ENCODE measurements around the gene MAN2A2. TPM values are rescaled to one million over a fixed set of nuclear protein-coding genes. Genes with fewer than 3 reads are reported as not detected.

Gene MAN2A2
- total RNA-seq, 1 experiment from 2014 or later = 2.1 TPM

DNA sequence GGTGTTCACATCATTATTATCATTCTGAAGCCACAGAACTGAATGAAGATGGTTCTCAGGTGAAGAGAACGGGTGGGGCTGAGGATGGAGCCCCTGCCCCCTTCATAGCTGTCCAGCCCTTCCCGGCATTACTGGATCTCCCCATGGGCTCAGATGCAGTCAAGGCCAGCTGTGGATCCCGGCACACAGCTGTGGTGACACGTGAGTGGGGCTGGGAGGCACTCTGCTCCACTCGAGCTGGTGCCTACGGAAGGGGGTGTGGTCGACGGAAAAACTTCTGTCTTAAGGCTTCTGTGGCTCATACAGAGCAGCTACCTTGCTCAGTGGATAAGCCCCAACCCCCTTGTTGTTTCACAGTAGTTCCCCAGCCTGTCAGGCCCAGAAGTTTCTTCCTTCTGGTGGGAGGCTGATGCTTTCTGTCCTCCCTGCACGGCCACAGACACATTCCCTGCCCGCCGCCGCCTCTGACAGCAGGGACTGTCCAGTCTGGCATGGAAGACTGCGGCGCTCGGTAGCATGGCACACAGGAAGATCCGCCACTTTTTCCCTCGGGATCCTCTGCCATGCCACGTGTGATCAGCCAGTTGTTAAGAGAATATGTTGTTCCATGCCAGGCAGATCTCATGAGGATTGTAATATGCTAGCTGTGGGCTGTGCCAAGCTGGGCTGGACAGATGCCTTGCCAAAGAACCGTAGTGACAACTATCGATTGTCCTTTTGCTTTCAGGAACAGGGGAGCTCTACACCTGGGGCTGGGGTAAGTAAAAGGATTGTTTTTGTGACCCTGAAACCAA is 57.4 kb downstream of the MAN2A2 start:
- no peak for DNase-seq (ENCODE audit: low read depth)

DNA sequence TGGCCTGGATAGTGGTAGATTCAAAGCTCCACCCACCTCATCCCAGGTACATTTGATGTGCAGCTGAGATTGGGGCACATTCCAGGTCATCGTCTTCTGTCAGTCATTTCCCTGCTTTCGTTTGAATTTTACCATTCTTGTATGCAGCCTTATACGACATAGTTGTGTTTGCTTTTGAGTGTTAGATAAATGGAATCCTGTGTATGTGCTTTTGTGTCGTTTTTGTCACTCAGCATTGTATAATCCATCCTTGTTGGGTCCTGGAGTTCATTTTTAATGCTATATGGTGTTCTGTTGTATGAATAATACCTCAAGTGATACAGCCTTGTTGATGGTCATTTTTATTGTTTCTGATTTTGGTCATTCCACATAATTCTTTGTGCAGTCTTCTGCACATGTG is 58.9 kb downstream of the MAN2A2 start:
- DNase-seq (ENCODE audit: low read depth) = no peak

DNA sequence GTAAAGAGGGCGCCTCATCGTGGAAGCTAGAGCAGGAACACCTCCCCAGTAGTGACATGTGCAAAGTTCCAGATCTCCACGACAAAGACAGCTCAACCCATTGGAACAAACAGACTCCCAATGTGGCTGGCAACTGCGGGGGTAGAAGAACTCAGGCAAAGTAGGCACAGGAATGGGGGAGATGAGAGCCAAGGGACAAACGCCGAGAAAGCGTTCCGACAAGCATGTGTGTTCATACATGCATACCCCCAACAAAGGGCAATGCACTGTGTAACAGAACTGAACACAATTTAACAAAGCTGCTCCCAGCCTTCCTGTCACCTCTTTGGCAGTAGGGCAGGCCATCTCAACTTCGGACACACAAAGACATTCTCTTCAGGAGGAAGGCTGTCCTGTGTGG is 63.2 kb downstream of the MAN2A2 start:
- DNase-seq (ENCODE audit: low read depth) = no peak

DNA sequence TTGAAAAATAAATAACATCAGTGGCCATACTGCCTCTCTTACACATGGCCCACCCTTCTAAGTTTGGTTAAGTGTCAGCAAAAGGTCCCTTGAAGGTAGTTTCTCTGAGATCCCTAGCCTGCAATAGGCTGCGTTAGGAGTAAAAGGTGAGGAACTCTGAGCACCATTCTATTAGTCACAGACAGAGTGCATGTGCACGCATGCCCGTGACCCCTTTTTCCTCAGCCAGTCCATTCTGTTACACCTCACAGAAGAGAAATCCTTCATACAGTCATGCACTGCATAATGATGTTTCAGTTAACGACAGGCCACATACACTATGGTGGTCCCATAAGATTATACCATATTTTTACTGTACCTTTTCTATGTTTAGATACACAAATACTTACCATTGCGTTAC is 64.1 kb downstream of the MAN2A2 start:
- no peak for DNase-seq (ENCODE audit: low read depth)

DNA sequence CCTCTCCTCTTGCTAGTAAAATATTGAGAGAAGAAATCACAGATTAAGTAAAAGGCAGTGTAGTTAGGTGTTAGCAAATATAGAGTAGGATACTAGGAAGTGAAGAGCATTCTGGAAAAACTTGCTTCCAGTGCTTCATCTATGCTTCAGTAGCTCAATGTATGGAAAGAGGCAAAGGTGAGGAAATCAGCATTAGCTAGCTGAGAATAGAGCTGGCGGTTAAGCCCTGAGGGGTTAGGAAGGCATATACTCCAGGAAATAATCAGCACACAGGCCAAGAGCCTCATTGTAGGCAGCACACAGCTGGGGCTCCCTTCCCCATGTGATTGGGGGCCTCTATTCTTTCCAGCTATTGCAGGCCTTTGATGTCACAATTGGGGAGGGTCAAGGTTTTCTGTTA is 65.3 kb downstream of the MAN2A2 start:
- DNase-seq (ENCODE audit: low read depth) = no peak

DNA sequence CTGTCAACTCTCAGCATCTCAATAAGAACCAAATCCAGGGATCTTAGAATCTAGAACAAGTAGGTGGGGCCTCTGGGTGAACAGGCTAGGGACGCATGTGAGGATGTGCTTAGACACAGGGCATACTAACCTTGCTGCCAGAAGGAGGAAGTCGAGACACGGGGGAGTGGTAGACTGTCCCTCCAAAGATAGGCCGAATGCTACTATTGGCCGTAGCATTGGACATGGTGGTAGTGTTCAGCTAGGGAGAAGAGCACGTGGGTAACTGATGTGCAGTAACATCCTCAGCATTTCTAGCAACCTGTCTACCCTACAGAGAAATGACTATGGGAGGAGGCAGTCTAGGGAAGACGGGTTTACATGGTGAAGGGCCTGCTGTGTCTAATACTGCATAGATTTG is 67.2 kb downstream of the MAN2A2 start:
- no peak for DNase-seq (ENCODE audit: low read depth)

DNA sequence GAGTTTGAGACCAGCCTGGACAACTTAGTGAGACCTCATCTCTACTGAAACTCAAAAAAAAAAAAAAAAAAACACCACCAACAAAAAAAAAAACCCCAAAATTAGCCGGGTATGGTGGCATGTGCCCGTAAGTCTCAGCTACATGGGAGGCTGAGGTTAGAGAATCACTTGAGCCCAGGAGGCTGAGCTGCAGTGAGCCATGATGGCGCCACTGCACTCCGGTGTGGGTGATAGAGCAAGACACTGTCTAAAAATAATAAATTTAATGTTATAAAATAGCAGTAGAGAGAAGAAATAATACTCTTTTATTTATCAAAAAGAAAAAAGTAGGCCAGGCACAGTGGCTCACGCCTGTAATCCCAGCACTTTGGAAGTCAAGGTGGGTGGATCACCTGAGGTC is 69.0 kb downstream of the MAN2A2 start:
- no peak for DNase-seq (ENCODE audit: low read depth)

Other genes starting within 250 kb of the MAN2A2 start
- 23.5 and 24.8 TPM in 2 replicates for gene BLM, start 186.0 kb upstream of the MAN2A2 start, total RNA-seq (2014; rRNA removed; shearing (Covaris generic))
- gene FURIN, start 34.7 kb upstream of the MAN2A2 start, total RNA-seq (2014; rRNA removed; shearing (Covaris generic)) = 48.8 and 51.5 TPM in 2 replicates
- gene FES, start 18.8 kb upstream of the MAN2A2 start, total RNA-seq (2014; rRNA removed; shearing (Covaris generic)) = 0.36 and 0.46 TPM in 2 replicates
- 10.2 and 17.6 TPM in 2 replicates for gene HDDC3, start 29.2 kb downstream of the MAN2A2 start, total RNA-seq (2014; rRNA removed; shearing (Covaris generic))
- 48.7 and 57.5 TPM in 2 replicates for gene UNC45A, start 32.0 kb downstream of the MAN2A2 start, total RNA-seq (2014; rRNA removed; shearing (Covaris generic))
- 13.6 and 19.8 TPM in 2 replicates for gene RCCD1, start 51.6 kb downstream of the MAN2A2 start, total RNA-seq (2014; rRNA removed; shearing (Covaris generic))
- 357 and 446 TPM in 2 replicates for gene PRC1, start 91.2 kb downstream of the MAN2A2 start, total RNA-seq (2014; rRNA removed; shearing (Covaris generic))
- gene VPS33B, start 119.3 kb downstream of the MAN2A2 start, total RNA-seq (2014; rRNA removed; shearing (Covaris generic)) = 11.3 and 17.0 TPM in 2 replicates
- 0.15 and 1.1 TPM in 2 replicates for gene SV2B, start 197.0 kb downstream of the MAN2A2 start, total RNA-seq (2014; rRNA removed; shearing (Covaris generic))

All from Daoy (cell line).